HG02759 (cell line): ENCODE results near the gene ACSM6.
A peak's percentile ranks its signal among the peaks of the same experiment; 100 is the strongest.

Experiments used
- ATAC-seq: cut with Tn5 transposase; IDR thresholded peaks from one replicate; pipeline ENCODE4 v1.9.1; 2021; ENCODE audit warnings: mild to moderate bottlenecking, moderate library complexity; ENCODE audit not compliant: unreplicated experiment

The ACSM6 gene

DNA sequence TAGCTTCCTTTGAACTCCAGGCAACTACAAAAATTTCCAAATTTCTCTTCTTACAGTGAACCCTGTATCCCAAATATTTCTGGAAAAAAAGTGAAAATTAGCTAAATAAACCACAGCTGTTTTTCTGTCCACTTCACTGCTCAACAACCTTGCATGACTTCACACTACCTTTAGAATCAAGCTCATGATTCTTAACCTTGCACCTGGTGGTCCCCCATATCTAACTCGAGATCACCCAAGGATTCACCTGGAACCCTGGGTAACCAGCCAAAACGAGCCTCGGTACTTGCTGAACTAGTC, 49.2 kb downstream of the ACSM6 start:
- ATAC-seq, result no peak

DNA sequence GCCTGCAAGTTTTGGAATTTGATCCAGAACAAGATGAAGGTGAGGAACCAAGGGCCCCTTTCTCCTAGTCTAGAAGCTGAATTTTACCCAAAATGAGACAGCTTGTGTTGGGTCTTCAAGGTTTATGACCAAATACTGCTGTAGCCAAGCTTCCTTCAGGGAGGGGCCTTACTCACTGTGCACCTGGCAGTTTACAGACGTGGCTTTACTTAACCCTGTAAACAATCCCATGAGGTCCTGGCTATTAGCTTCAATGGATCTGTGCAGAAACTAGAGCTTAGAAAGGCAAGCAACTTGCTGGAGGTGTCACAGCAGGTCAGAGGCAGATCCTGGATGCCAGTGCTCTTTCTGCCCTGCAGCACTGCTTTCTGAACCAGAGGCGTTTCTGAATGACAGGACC, 50.1 kb downstream of the ACSM6 start:
- ATAC-seq, result no peak

- ATAC-seq, result peak; percentile 86
Measured at GRCh38 chr10:95245425-95246055, 51.5 kb downstream of the ACSM6 start.

- no peak for ATAC-seq
Measured at GRCh38 chr10:95246582-95247051, 52.6 kb downstream of the ACSM6 start.

GRCh38 chr10:95247200-95247880, 53.3 kb downstream of the ACSM6 start:
- ATAC-seq, result no peak

GRCh38 chr10:95247881-95248583, 54.0 kb downstream of the ACSM6 start:
- ATAC-seq, result no peak

GRCh38 chr10:95248989-95249388, 55.0 kb downstream of the ACSM6 start:
- no peak for ATAC-seq

- ATAC-seq, result no peak
Measured at GRCh38 chr10:95249467-95249866, 55.4 kb downstream of the ACSM6 start.

DNA sequence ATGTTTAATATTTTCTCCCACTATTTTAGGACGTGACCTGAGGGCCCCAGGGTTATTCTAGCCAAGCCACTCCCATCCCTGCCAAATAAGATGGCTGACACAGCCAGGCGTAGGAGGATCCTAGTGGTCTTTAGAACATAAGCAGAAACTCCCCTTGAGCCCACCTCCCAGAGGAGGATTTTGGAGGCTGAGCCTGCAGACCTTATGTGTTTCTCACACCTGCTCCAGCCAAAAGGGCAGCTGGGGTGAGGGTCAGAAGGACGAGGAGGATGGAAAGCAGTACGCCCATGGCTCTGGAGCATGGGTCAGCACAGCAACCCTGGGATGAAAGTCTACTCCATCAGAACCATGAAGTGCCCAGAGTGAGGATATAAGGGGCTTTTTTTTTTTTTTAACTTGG, 56.8 kb downstream of the ACSM6 start:
- ATAC-seq, result no peak

DNA sequence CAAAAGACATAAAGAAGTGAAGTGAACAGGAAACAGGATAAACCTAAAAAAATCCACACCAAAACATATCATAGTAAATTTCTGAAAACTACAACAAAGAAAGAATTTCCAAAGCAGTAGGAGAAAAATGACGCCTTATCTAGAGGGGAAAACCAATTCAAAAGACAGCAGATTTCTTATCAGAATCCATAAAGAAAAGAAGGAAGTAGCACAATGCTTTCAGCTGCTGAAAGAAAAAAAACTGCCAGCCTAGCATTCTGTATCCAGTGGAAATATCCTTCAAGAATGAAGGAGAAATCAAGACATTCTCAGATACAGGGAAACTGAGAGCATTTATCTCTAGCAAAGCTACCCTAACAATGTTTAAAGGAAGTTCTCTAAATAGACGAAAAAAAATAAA, 59.0 kb downstream of the ACSM6 start:
- no peak for ATAC-seq

GRCh38 chr10:95253686-95254085, 59.6 kb downstream of the ACSM6 start:
- ATAC-seq, result no peak

DNA sequence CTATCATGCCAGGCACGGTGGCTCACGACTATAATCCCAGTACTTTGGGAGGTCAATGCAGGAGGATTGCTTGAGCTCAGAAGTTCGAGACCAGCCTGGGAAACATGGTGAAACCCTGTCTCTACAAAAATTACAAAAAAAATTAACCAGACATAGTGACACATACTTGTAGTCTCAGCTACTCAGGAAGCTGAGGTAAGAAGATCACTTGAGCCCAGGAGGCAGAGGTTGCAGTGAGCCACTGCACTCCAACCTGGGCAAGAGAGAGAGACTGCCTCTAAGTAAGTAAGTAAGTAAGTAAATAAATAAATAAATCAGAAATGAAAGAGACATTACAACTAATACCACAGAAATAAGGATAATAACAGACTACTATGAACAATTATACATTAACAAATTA, 60.6 kb downstream of the ACSM6 start:
- ATAC-seq, result no peak

DNA sequence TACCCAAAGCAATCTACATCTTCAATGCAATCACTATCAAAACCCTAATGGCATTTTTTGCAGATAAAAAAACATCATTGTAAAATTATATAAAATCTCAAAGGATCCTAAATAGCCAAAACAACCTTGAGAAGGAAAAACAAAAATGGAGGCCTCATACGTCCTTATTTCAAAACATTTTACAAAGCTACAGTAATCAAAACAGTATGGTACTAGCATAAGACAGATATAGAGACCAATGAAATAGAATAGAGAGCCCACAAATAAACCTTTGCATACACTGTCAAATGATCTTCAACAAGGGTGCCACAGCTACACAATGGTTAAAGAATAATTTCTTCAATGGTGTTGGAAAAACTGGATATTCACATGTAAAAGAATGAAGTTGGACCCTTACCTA, 62.2 kb downstream of the ACSM6 start:
- no peak for ATAC-seq

DNA sequence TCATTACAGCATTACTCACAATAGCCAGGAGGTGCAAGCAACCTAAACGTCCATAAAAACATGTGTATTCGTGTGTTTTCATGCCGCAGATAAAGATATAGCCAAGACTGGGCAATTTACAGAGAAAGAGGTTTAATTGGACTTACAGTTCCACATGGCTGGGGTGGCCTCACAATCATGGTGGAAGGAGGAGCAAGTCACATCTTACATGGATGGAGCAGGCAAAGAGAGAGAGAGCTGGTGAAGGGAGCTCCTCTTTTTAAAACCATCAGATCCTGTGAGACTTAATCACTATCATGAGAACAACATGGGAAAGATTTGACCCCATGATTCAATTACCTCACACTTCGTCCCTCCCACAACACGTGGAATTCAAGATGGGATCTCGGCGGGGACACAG, 63.8 kb downstream of the ACSM6 start:
- ATAC-seq, result no peak

- peak; percentile 48 for ATAC-seq
Measured at GRCh38 chr10:95260397-95260881, 66.4 kb downstream of the ACSM6 start.

- ATAC-seq, result no peak
Measured at GRCh38 chr10:95260909-95261552, 67.0 kb downstream of the ACSM6 start.

DNA sequence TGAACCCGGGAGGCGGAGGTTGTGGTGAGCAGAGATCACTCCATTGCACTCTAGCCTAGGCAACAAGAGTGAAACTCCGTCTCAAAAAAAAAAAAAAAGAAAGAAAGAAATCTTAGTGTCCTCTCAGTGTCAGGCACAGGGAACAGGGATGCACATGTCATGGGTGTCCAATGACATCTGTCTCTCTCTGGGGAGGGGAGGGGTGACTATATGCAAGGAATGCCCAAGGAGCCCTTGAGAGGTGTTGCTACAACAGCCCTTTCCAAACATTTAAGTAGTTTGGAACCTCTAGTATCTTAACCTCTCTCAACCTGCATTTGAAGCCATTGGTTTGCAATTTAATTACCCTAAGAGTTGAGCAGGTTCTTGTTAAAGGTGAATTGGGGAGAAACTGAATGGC, 67.9 kb downstream of the ACSM6 start:
- no peak for ATAC-seq

DNA sequence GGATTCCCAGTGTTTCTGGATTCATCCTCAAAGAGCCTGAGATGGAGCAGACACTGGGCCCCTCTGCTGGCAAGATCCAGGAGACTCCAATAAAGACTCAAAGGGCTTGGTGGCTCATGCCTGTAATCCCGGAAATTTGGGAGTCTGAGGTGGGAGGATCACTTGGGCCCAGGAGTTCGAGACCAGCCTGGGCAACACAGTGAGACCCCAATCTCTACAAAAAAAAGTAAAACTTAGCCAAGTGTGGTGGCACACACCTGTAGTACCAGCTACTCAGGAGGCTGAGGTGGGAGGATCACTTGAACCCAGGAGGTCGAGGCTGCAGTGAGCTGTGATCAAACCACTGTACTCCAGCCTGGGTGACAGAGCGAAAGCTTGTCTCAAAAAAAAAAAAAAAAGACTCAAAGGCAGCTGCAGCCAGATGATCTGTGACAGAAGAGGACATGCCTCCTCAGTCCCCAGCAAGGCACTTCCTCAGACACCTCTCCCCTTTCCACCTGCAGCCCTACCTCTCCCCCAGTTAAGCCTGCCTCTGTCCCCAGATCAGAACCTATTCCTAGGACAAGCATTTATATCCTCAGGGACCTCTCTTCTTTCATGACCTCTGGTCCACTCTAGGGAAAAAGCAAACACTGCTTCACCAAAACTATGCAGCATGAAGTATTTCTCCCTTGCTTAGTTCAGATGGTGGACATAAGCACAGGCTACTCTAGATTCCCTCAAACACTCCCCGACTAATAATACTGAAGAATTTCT, 68.9 kb downstream of the ACSM6 start:
- no peak for ATAC-seq

- no peak for ATAC-seq
Measured at GRCh38 chr10:95263864-95264226, 69.8 kb downstream of the ACSM6 start.

DNA sequence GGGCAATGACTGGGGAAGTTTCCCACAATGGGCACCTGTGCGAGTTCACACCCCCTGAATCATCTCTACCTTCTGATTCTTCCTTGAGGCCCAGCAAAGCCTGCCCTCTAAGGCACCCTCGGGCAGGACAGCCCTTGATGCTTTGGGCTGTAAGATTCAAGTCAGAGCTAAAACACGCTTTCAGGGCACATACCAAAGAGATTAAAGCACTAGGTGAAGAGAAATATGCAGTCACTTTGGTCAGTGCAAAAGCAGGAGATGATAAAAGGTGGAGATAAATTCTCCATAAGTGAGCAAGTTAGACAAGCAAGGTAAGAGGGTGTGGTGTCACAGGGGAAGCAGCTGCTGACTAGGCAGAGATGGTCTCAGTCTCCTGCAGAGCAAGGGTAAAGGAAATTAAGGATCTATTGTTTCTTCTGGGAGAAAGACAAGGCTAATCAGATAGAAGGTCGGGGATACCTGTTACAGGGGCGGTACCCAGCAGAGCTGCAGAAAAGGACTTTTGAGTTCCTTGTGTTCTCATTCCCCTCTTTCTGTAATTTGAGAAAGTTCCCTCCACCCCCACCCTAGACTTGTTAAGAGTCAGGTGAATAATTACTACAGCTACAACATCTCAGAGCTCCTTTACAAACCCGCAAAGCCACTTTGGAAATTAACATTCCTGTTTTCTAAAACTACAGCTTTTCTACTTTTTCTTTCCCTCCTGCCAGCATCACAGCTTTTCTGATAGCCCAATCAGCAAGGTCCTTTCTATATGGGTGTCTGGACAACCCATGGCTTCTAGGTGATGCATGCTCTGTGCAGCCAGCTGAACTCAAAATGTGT, 70.4 kb downstream of the ACSM6 start:
- ATAC-seq, result no peak
